Spinal cord (tissue), 10 donors: Measurements from ENCODE around the gene LKAAEAR1. TPM values are rescaled to one million over a fixed set of nuclear protein-coding genes. Genes with fewer than 3 reads are reported as not detected.
A peak's percentile ranks its signal among the peaks of the same experiment; 100 is the strongest.

Experiments used
- DNase-seq, 6 donors: peaks; one replicate each; pipeline versions ENCODE4 v3.0.0 to v3.0.0-alpha.2; 2013 to 2015; ENCODE audit warnings: low spot score in 6 of 6, low read depth in 4 of 6
- H3K27ac ChIP-seq: one replicate; pipeline ENCODE4 v1.5.1; 2013; ENCODE audit warnings: low read depth, low read length, control low read depth
- H3K27me3 ChIP-seq: one replicate; pipeline ENCODE4 v1.6.1; 2013; ENCODE audit warnings: low read length; ENCODE audit not compliant: control insufficient read depth, insufficient read depth
- H3K36me3 ChIP-seq: one replicate; pipeline ENCODE4 v1.6.1; 2013; ENCODE audit warnings: low read length; ENCODE audit not compliant: control insufficient read depth, insufficient read depth
- H3K4me1 ChIP-seq: one replicate; pipeline ENCODE4 v1.6.1; 2013; ENCODE audit warnings: low read length; ENCODE audit not compliant: control insufficient read depth, insufficient read depth
- H3K4me3 ChIP-seq: one replicate; pipeline ENCODE4 v1.5.1; 2013; ENCODE audit warnings: low read depth, low read length, control low read depth
- H3K9me3 ChIP-seq: one replicate; pipeline ENCODE4 v1.6.1; 2013; ENCODE audit warnings: low read length; ENCODE audit not compliant: control insufficient read depth, insufficient read depth
- WGBS: methylation state at CpG from one replicate; pipeline ENCODE4 v1.1.5; 2013; ENCODE audit warnings: missing lambda C conversion rate; ENCODE audit not compliant: insufficient coverage; 5-methylcytosine and 5-hydroxymethylcytosine counted together
- polyA plus RNA-seq, 2 donors: library from polyadenylated mRNA; unstranded; fragments of 120-200 nt; gene quantifications; one replicate each; pipeline ENCODE4 v1.2.1, GENCODE V29; 2013; ENCODE audit not compliant: insufficient read length in 2 of 2
- total RNA-seq, 2 donors: library from RNA; depleted of rRNA in 1 of 2; stranded (reverse); fragments of 120-200 nt in 1 of 2; fragments of >200 nt in 1 of 2; gene quantifications; one replicate each; pipeline versions ENCODE4 v1.2.3 to v1.2.4, GENCODE V29; 2013 to 2014
- donor health status: healthy.

LKAAEAR1 gene
- total and polyA plus RNA-seq, 4 donors = 1.8 to 8.4 (median 4.9) TPM

DNA sequence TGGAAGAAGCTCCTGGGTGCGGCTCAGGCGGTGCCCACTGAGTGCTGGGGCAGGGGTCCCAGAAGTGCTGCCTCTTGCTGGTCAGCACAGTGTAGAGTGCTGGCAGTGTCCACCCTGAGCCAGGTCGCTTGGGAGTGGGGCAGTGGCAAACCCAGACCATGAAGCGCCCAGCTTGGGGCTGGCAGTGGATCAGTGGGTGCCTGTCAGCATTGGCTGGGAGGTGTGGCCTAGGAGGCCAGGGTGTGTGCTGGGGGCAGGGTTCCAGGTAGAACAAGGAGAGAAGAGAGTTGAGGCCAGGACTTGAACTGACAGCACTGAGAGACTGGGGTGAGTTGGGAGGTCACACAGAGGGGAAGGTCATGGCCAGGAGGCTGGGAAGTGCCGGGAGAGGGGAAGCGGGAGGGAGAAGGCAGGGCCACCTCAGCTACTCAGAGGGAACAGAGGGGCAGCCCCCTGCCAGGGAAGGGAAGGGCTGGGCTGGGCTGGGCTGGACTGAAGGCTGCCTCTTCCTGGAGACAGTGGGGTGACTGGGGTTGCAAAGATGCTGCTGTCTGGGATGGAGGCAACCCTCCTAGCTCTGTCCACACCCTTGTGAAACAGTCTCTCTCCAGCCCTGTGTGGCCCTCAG, 17.1 kb downstream of the LKAAEAR1 start:
- H3K4me3 ChIP-seq = no peak overlapping the region
- H3K9me3 ChIP-seq = no peaks in the 10 kb centered on the region
- peaks cover 76% of the 10 kb centered on the region for H3K36me3 ChIP-seq
- 92% methylated on average over 6 of the region's 6 CpGs for WGBS
- peaks cover 39% of the 10 kb centered on the region for H3K4me1 ChIP-seq
- no peak for DNase-seq
- H3K27ac ChIP-seq = no peak overlapping the region
- no peaks in the 10 kb centered on the region for H3K27me3 ChIP-seq

- 56% methylated on average over 5 of the region's 5 CpGs for WGBS
- H3K4me3 ChIP-seq = no peak overlapping the region
- H3K27me3 ChIP-seq = no peaks in the 10 kb centered on the region
- no peak for DNase-seq
- peaks cover 41% of the 10 kb centered on the region for H3K4me1 ChIP-seq
- no peaks in the 10 kb centered on the region for H3K9me3 ChIP-seq
- H3K36me3 ChIP-seq = peaks cover 64% of the 10 kb centered on the region
- no peak overlapping the region for H3K27ac ChIP-seq
These were observed 18.2 kb downstream of the LKAAEAR1 start for GRCh38 chr20:64065974-64066343.

DNA sequence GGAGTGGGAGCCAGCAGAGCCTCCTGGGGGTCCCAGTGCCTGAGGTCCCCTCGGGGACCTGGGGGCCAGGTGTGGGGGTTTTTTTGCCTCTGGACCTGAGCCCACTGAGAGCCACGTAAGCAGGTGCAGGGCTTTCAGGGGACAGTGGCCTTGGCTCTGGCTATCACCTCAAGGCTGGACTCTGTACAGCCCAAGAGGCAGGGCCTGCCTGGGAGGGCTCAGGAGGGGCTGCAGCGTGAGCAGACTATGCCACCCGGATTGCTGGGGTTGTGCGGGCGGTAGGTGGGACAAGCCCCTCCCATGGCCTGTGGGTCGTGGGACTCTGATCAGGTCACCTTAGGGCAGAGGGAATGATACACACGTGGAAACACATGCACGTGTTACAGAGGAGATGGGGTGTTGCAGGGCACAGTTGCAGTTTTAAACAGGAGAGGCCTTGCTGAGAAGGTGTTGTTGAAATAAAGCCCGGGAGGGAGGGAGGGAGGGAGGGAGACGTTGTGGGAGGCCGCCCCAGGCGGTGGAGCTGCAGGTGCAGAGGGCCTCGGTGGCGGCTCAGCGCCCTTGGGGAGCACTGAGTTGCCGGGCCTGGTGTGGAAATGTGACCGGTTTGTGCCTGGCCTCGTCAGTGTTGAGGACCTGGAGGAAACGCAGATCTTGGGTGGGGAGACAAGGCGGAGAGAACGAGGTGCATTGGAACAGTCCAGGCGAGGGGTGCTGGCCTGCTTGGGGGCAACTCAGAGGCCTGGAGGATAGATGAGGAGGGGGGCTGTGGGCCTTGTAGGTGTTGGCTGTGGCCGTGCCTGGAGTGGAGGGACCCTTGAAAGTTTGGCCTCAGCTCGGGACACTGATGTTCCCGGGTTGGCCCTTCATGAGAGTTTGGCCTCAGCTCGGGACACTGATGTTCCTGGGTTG, 18.9 kb downstream of the LKAAEAR1 start:
- no peak overlapping the region for H3K4me3 ChIP-seq
- no peak overlapping the region for H3K27ac ChIP-seq
- peaks cover 41% of the 10 kb centered on the region for H3K4me1 ChIP-seq
- WGBS = 63% methylated on average over 27 of the region's 27 CpGs
- no peak for DNase-seq
- H3K27me3 ChIP-seq = no peaks in the 10 kb centered on the region
- peaks cover 58% of the 10 kb centered on the region for H3K36me3 ChIP-seq
- H3K9me3 ChIP-seq = no peaks in the 10 kb centered on the region

DNA sequence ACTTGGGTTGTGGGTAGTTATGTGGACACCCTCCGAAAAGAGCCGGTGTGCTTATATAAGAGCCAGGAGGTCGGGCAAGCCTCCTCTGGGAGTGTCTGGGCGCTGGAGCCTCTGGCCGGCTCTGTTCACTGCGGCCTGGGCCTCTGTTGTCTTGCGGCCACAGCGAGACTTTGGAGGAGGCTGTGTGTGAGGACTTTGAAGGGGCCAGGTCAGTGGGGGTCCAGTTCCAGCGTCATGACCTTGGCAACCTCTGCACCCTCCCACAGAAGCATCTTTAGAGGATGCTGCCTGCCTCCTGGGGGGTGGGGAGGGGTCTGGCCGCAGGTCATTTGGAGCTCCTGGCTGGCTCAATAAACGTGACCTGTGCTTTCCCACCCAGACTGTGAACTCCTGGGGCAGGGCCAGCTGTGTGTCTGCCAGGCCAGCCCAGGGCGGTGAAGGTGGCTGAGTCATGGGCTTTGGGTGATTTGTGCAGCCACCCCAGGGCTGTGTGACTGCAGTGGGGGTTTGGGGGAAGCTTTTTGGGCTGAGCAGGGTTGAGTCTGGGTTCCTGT, 20.0 kb downstream of the LKAAEAR1 start:
- Histone ChIP-seq H3K4me1 (peaks cover 33% of the 10 kb centered on the region), H3K9me3 (no peaks in the 10 kb centered on the region), H3K27me3 (no peaks in the 10 kb centered on the region), H3K4me3 (peak overlapping the region; percentile 71), H3K27ac (no peak overlapping the region), H3K36me3 (peaks cover 47% of the 10 kb centered on the region)
- no peak for DNase-seq
- 54% methylated on average over 9 of the region's 12 CpGs for WGBS

DNA sequence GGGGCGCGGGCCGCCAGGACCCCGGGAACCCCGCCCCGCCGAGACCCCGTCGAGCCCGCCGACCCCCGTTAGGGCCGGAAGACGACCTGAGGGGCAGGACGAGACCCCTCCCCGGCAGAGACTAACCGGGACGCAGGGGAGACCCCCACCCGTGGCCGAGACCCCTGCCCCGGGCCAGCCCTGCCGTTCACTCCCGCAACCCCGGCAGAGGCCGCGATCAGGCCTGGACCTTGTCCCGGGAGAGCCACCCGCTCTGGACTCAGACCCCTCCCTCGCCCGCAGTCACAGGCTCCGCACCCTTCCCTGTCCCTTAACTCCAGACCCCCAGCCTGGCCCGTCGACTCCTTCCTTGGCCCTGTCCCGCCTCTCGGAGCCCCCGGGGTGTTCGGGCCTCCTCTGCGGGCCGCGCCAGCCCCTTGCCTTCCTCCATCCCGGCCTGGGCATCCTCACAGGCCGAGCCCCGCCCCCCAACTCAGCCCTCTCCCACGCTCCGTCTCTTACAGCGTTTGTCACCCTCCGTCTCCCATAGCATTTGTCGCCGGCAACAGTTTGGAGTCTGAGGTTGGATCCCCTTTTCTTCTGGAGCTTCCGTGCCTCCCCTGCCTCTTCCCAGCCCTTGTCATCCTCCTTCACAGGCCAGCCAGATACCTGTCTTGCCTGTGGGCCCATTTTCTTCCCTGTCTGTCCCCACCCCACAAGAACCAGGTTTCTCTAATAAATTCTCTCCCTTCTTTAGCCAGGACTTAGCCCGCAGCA, 20.6 kb downstream of the LKAAEAR1 start:
- H3K4me3 ChIP-seq = peak overlapping the region; percentile 71
- under 1% methylated on average over 50 of the region's 51 CpGs for WGBS
- peak in 1 of 6 donors; percentile 16 for DNase-seq
- peaks cover 40% of the 10 kb centered on the region for H3K36me3 ChIP-seq
- H3K27me3 ChIP-seq = no peaks in the 10 kb centered on the region
- H3K9me3 ChIP-seq = no peaks in the 10 kb centered on the region
- H3K4me1 ChIP-seq = peaks cover 33% of the 10 kb centered on the region
- no peak overlapping the region for H3K27ac ChIP-seq

GRCh38 chr20:64062596-64063388, 21.4 kb downstream of the LKAAEAR1 start, which contains the start of gene TCEA2:
TSS of gene TCEA2 (plus strand) at chr20:64063198. CDS start at chr20:64063313, 115 bp downstream.
- 3% methylated on average over 85 of the region's 85 CpGs for WGBS
- H3K27ac ChIP-seq = peak within 1 kb of the TSS; percentile 50
- H3K9me3 ChIP-seq = no peaks in the 10 kb centered on the region
- H3K4me3 ChIP-seq = peak within 1 kb of the TSS; percentile 71
- peaks cover 33% of the 10 kb centered on the region for H3K36me3 ChIP-seq
- no peaks in the 10 kb centered on the region for H3K27me3 ChIP-seq
- H3K4me1 ChIP-seq = peaks cover 35% of the 10 kb centered on the region
- DNase-seq = peak; percentile 87 to 99 (median 96)

DNA sequence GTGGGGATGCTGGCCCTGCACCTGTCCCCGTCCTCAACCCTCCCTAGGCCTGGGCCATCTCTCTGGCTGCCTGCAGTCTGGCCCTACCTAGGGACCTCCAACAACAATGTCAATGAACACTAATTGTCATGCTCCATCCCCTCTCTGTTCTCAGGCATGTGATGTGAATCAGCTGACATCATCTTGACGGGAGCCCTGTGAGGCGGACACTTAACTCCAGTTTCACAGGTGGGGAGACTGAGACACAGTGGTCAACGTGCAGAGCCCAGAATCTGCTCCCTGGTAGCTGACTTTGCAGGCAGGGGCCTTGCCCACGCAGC, 22.0 kb downstream of the LKAAEAR1 start:
- H3K4me3 ChIP-seq = peak overlapping the region; percentile 69
- peaks cover 41% of the 10 kb centered on the region for H3K4me1 ChIP-seq
- peaks cover 28% of the 10 kb centered on the region for H3K36me3 ChIP-seq
- peak overlapping the region; percentile 50 for H3K27ac ChIP-seq
- no peaks in the 10 kb centered on the region for H3K9me3 ChIP-seq
- DNase-seq = no peak
- peaks cover 2% of the 10 kb centered on the region for H3K27me3 ChIP-seq
- WGBS = 47% methylated on average over 5 of the region's 5 CpGs

GRCh38 chr20:64058536-64058935, 25.7 kb downstream of the LKAAEAR1 start:
- 89% methylated on average over 11 of the region's 12 CpGs for WGBS
- no peak for DNase-seq

More at GRCh38 chr20:64058536-64058935, 25.7 kb downstream of the LKAAEAR1 start:
- no peak overlapping the region for H3K27ac ChIP-seq
- peaks cover 12% of the 10 kb centered on the region for H3K27me3 ChIP-seq
- H3K9me3 ChIP-seq = no peaks in the 10 kb centered on the region
- H3K4me1 ChIP-seq = peaks cover 48% of the 10 kb centered on the region
- no peak overlapping the region for H3K4me3 ChIP-seq
- H3K36me3 ChIP-seq = no peaks in the 10 kb centered on the region
